ENCODE data around the gene CMPK1.
"Not testable (repeated sequence)": the region's sequence is repeated elsewhere in the genome, so short reads cannot be mapped to it uniquely, and the experiment has no call there.

CMPK1 gene

GRCh38 chr1:47338249-47339077 lies 4.9 kb downstream of the CMPK1 start:
- no peak for DNase-seq

GRCh38 chr1:47340227-47340626 lies 6.6 kb downstream of the CMPK1 start:
- DNase-seq, result no peak

GRCh38 chr1:47346979-47347378 lies 13.4 kb downstream of the CMPK1 start:
- DNase-seq, result not testable (repeated sequence)

- no peak for DNase-seq
Measured at GRCh38 chr1:47347735-47348134, 14.1 kb downstream of the CMPK1 start.

- DNase-seq, result no peak
Measured at GRCh38 chr1:47348246-47348645, 14.7 kb downstream of the CMPK1 start.

- peak; percentile 24 for DNase-seq
Measured at GRCh38 chr1:47351305-47351704, 17.7 kb downstream of the CMPK1 start.

- DNase-seq, result no peak
Measured at GRCh38 chr1:47361380-47361779, 27.8 kb downstream of the CMPK1 start.

GRCh38 chr1:47362828-47363227 lies 29.2 kb downstream of the CMPK1 start:
- DNase-seq, result peak; percentile 11

- DNase-seq, result no peak
Measured at GRCh38 chr1:47367651-47368050, 34.1 kb downstream of the CMPK1 start.

GRCh38 chr1:47371016-47371517 lies 37.5 kb downstream of the CMPK1 start:
- DNase-seq, result no peak

GRCh38 chr1:47374501-47374900 lies 40.9 kb downstream of the CMPK1 start:
- no peak for DNase-seq

GRCh38 chr1:47378147-47378546 lies 44.6 kb downstream of the CMPK1 start:
- DNase-seq, result no peak

GRCh38 chr1:47380699-47381098 lies 47.1 kb downstream of the CMPK1 start:
- no peak for DNase-seq

GRCh38 chr1:47382399-47382983 lies 48.9 kb downstream of the CMPK1 start:
- no peak for DNase-seq

- no peak for DNase-seq
Measured at GRCh38 chr1:47384083-47384482, 50.5 kb downstream of the CMPK1 start.

- no peak for DNase-seq
Measured at GRCh38 chr1:47385020-47385419, 51.4 kb downstream of the CMPK1 start.

GRCh38 chr1:47386268-47386667 lies 52.7 kb downstream of the CMPK1 start:
- DNase-seq, result no peak

GRCh38 chr1:47388030-47388890 lies 54.7 kb downstream of the CMPK1 start:
- peak; percentile 18 for DNase-seq

- peak; percentile 65 for DNase-seq
Measured at GRCh38 chr1:47388891-47389238, 55.3 kb downstream of the CMPK1 start.

GRCh38 chr1:47389731-47390130 lies 56.1 kb downstream of the CMPK1 start:
- no peak for DNase-seq

- no peak for DNase-seq
Measured at GRCh38 chr1:47390843-47391242, 57.3 kb downstream of the CMPK1 start.

GRCh38 chr1:47393141-47393540 lies 59.6 kb downstream of the CMPK1 start:
- DNase-seq, result no peak

GRCh38 chr1:47395433-47395832 lies 61.8 kb downstream of the CMPK1 start:
- DNase-seq, result no peak

Measured in fibroblast of skin of scalp (primary cell).